ENCODE results near the gene UROS.

Gene UROS

GRCh38 chr10:125828311-125828710 is 5.3 kb upstream of the UROS start:
- DNase-seq, result no peak

- DNase-seq, result no peak
Measured at GRCh38 chr10:125827133-125827532, 4.1 kb upstream of the UROS start.

- no peak for DNase-seq
Measured at GRCh38 chr10:125824736-125825135, 1.7 kb upstream of the UROS start.

GRCh38 chr10:125823663-125824251 is 699 bp upstream of the UROS start:
- DNase-seq, result no peak

- no peak for DNase-seq
Measured at GRCh38 chr10:125820701-125821100, 2.4 kb downstream of the UROS start.

- no peak for DNase-seq
Measured at GRCh38 chr10:125817337-125817946, 5.6 kb downstream of the UROS start.

GRCh38 chr10:125816548-125816947 is 6.5 kb downstream of the UROS start:
- no peak for DNase-seq

- DNase-seq, result no peak
Measured at GRCh38 chr10:125815764-125816163, 7.3 kb downstream of the UROS start.

- no peak for DNase-seq
Measured at GRCh38 chr10:125812128-125812750, 10.8 kb downstream of the UROS start.

GRCh38 chr10:125811251-125811650 is 11.8 kb downstream of the UROS start:
- DNase-seq, result no peak

GRCh38 chr10:125808047-125808446 is 15.0 kb downstream of the UROS start:
- no peak for DNase-seq

GRCh38 chr10:125802739-125803138 is 20.3 kb downstream of the UROS start:
- DNase-seq, result no peak

- DNase-seq, result no peak
Measured at GRCh38 chr10:125802131-125802530, 20.9 kb downstream of the UROS start.

- DNase-seq, result no peak
Measured at GRCh38 chr10:125801574-125801973, 21.5 kb downstream of the UROS start.

GRCh38 chr10:125799451-125800182 is 23.4 kb downstream of the UROS start:
- no peak for DNase-seq

- no peak for DNase-seq
Measured at GRCh38 chr10:125797994-125798662, 24.9 kb downstream of the UROS start.

GRCh38 chr10:125797424-125797823 is 25.6 kb downstream of the UROS start:
- no peak for DNase-seq

GRCh38 chr10:125795637-125796190 is 27.3 kb downstream of the UROS start:
- no peak for DNase-seq

- no peak for DNase-seq
Measured at GRCh38 chr10:125795128-125795527, 27.9 kb downstream of the UROS start.

- DNase-seq, result no peak
Measured at GRCh38 chr10:125792342-125793300, 30.4 kb downstream of the UROS start.

GRCh38 chr10:125788156-125789034 is 34.7 kb downstream of the UROS start:
- DNase-seq, result no peak

Data from T-helper 9 cell (primary cell).